Lower leg skin (tissue), 4 donors: Measurements from ENCODE around the gene PRDM10. TPM values are rescaled to one million over a fixed set of nuclear protein-coding genes. Genes with fewer than 3 reads are reported as not detected.

ENCODE experiments used
- DNase-seq, 2 donors: peaks; one replicate each; pipeline ENCODE4 v3.0.0-alpha.2; 2019; ENCODE audit warnings: low spot score in 2 of 2
- H3K4me3 ChIP-seq: fragments of 200-600 bp; sonication (generic); 2 replicates; pipeline ENCODE4 v1.5.1; 2017; ENCODE audit warnings: mild to moderate bottlenecking, low read depth; ENCODE audit not compliant: poor library complexity, severe bottlenecking
- CTCF ChIP-seq, 3 donors: fragments of 450-650 bp; IDR thresholded peaks; one replicate each; pipeline ENCODE4 v1.5.1; 2016; ENCODE audit warnings: antibody characterized with exemption in 3 of 3, mild to moderate bottlenecking in 3 of 3, moderate library complexity in 2 of 3
- POLR2A ChIP-seq, 2 donors: fragments of 450-650 bp; IDR thresholded peaks; one replicate each; pipeline ENCODE4 v1.6.1; 2016 to 2017; ENCODE audit warnings: antibody characterized with exemption in 2 of 2, mild to moderate bottlenecking in 1 of 2, moderate library complexity in 1 of 2
- whole genome bisulfite sequencing, 2 donors: methylation state at CpG; one replicate each; pipeline ENCODE4 v1.1.5; 2018; 5-methylcytosine and 5-hydroxymethylcytosine counted together
- intact Hi-C: fragments of 100-400 bp; cut with DNase I; formaldehyde crosslinking; loops from one replicate; pipeline ENCODE4 v1.15.0; 2023; ENCODE audit warnings: low total_unique reads
- total RNA-seq, 4 donors: library from RNA; depleted of rRNA; stranded (reverse); fragments of >200 nt; gene quantifications; one replicate each; pipeline ENCODE4 v1.1.0, GENCODE V29; 2016

PRDM10 gene
- total RNA-seq, 4 donors from 2014 or later, result 6.7 to 13.0 (median 9.1) TPM

DNA sequence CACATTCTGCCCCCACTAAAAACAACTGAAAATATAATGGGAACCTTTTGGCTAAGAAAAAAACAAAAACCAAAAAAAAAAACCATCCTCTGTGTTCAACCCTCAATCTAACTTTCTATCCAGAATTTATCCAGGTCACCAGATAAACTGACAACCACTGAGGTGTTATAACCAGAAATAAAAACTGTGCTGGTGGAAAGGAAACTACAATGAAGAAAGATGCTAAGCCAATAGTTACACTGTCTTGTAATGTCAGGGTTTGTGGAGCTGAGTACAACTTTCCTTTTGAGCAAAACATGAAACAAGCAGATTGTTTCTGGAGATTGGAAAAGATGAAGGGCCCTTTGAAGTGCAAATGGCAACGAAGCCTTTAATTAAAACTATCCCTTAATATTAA lies 50.8 kb downstream of the PRDM10 start:
- intact Hi-C loops, result no loop called here
- WGBS, 2 donors, result 67 to 71% methylated on average over 1 of the region's 1 CpG
- TF ChIP-seq POLR2A (IDR thresholded peaks at IDR 0.05), result no peak
- no peak for TF ChIP-seq CTCF (IDR thresholded peaks at IDR 0.05)

GRCh38 chr11:129951201-129951865 lies 51.3 kb downstream of the PRDM10 start:
- 73 to 78% methylated on average over 10 of the region's 10 CpGs for WGBS, 2 donors
- TF ChIP-seq CTCF (IDR thresholded peaks at IDR 0.05) (no peak), POLR2A (IDR thresholded peaks at IDR 0.05) (no peak)
- DNase-seq, result no peak
- no peak overlapping the region for H3K4me3 ChIP-seq
- intact Hi-C loops, result no loop called here

More for the DNA sequence above, 50.8 kb downstream of the PRDM10 start:
- H3K4me3 ChIP-seq, result no peak overlapping the region
- no peak for DNase-seq

DNA sequence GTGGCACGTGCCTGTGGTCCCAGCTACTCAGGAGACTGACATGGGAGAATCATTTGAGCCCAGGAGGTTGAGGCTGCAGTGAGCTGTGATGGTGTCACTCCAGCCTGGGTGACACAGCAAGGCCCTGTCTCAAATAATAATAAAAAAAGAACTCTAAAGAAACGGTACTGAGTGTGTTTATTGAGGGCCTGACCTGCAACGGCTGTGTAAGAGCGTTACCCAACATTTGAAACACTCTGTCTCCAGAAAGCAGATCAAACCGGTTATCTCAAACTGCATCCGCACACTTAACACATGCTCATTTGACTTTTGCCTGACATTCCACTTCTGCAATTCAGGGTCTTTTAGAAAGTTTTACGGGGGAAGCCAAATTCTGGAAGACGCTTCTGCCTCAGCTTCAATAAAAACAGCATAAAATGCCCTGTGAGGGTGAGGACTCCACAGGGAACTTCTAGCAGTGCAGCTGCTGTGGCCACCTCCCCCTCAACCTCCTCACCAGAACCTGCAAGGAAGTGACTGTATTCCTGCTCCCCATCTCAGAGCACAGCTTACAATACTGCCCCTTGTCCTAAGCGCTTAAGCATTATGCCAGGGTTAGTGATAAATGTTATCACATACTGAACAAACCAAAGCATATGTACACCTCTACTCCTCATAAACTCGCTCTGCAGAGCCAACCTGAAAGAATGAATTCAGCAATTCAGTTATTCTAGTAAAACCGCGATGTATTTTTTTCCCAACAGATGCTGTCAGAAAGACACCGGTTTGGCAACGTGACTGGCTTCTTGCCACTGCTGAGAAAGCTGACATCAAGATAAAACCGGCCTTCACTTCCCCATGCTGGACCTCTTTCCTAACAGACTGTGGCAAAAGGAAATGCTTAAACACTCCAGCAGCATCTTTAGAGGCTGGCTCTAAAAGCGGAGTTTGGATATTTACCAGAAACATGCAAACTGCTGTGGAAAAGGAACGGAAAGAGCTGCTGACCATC lies 52.2 kb downstream of the PRDM10 start:
- TF ChIP-seq POLR2A (IDR thresholded peaks at IDR 0.05) (no peak), CTCF (IDR thresholded peaks at IDR 0.05) (no peak)
- DNase-seq, result peak in 1 of 2 donors; percentile 53
- WGBS, 2 donors, result 55 to 56% methylated on average over 17 of the region's 17 CpGs
- intact Hi-C loops, result no loop called here
- no peak overlapping the region for H3K4me3 ChIP-seq

DNA sequence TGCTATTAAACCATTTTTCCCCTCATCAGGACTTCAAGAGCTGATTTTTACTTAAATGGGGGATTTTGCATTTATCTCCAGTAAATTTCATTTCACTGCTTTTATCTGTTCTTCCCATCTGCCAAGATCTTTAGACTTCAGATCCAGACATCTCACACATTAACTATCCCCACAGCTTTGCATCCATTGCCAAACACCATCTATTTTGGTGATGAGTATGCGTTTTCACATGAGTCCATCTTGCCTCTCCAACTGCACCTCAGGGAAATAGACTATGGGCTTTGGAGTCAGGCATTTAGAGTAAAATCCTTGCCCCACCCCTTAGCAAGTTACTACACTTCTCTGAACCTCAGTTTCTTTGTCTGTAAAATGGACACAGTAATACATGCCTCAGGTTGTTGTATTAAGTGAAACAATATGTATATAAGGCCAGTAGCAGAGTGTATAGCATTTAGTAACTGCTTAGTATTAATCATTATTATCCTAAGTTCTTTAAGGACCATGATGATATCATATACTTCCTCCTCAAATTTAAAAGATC lies 53.6 kb downstream of the PRDM10 start:
- intact Hi-C loops, result no loop called here
- WGBS, 2 donors, result 88 to 92% methylated on average over 1 of the region's 1 CpG

DNA sequence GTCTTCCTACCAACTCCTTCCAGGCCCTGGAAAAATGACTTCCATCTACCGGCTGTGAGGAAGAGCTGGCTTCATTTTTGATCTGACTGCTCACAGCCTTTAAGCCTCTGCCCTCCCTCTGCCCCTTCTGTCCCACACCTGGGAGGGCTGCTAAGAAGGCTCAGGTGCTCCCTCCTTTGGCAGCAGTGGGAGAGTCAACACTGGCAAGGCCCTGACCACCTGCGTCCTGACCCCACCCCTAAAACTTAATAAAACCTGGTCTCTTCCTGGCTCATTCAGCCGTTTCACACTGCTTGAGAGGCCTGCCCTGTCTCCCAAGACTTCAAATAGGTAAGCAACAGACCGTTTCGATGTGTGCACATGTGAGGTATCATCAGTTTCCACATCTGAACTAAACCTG lies 55.2 kb downstream of the PRDM10 start:
- DNase-seq, result no peak
- H3K4me3 ChIP-seq, result no peak overlapping the region
- intact Hi-C loops, result no loop called here
- no peak for TF ChIP-seq POLR2A (IDR thresholded peaks at IDR 0.05)
- no peak for TF ChIP-seq CTCF (IDR thresholded peaks at IDR 0.05)
- 90 to 91% methylated on average over 5 of the region's 5 CpGs for WGBS, 2 donors

More for the DNA sequence above, 53.6 kb downstream of the PRDM10 start:
- no peak overlapping the region for H3K4me3 ChIP-seq
- DNase-seq, result no peak
- TF ChIP-seq CTCF (IDR thresholded peaks at IDR 0.05), result no peak
